Panc1 (cell line): ENCODE measurements around the gene SCN3B.

ENCODE experiments used
- CTCF ChIP-seq: fragments of 450-650 bp; IDR thresholded peaks from 2 replicates; pipeline ENCODE4 v1.5.1; 2017; ENCODE audit warnings: mild to moderate bottlenecking
- POLR2AphosphoS5 ChIP-seq: IDR thresholded peaks from 2 replicates; pipeline ENCODE4 v1.6.1; 2012; ENCODE audit warnings: mild to moderate bottlenecking, low read depth, low read length, moderate library complexity
- REST ChIP-seq, 2 experiments: IDR thresholded peaks; 2 replicates each; pipeline ENCODE4 v1.6.1; 2011 to 2012; ENCODE audit warnings: low read depth in 2 of 2, control low read depth in 1 of 2, low read length in 1 of 2, mild to moderate bottlenecking in 1 of 2, moderate library complexity in 1 of 2; ENCODE audit not compliant: insufficient read depth in 1 of 2
- SIN3A ChIP-seq: IDR thresholded peaks from 2 replicates; pipeline ENCODE4 v1.6.1; 2012; ENCODE audit warnings: low read depth, mild to moderate bottlenecking, low read length, moderate library complexity, borderline replicate concordance; ENCODE audit not compliant: insufficient read depth
- TCF7L2 ChIP-seq: IDR thresholded peaks from 2 replicates; pipeline ENCODE4 v1.6.1; 2011; ENCODE audit warnings: mild to moderate bottlenecking, low read depth, low read length, inconsistent platforms

GRCh38 chr11:123677510-123677909 lies 23.1 kb upstream of the SCN3B start:
- TF ChIP-seq TCF7L2 (no peak), CTCF (no peak), SIN3A (no peak), POLR2AphosphoS5 (no peak), REST (IDR thresholded peaks at IDR 0.05; ENCODE audit: insufficient read depth in 1 of 2, low read depth in 2 of 2, low read length in 1 of 2) (no peak)
